Uterus (tissue), 2 donors: Measurements from ENCODE around the gene SNAI1.

Experiments
- CTCF ChIP-seq, 4 experiments: fragments of 200-600 bp in 2 of 4; fragments of 450-650 bp in 2 of 4; sonication (generic) in 2 of 4; IDR thresholded peaks; one replicate each; pipeline ENCODE4 v1.5.1; 2016 to 2019; ENCODE audit warnings: antibody characterized with exemption in 4 of 4, mild to moderate bottlenecking in 2 of 4, moderate library complexity in 1 of 4
- POLR2A ChIP-seq, 2 donors: fragments of 450-650 bp; IDR thresholded peaks; one replicate each; pipeline ENCODE4 v1.6.1; 2016; ENCODE audit warnings: antibody characterized with exemption in 2 of 2, mild to moderate bottlenecking in 1 of 2, moderate library complexity in 1 of 2

- TF ChIP-seq CTCF (IDR thresholded peaks at IDR 0.05) (no peak), POLR2A (IDR thresholded peaks at IDR 0.05) (no peak)
These were observed 20.5 kb downstream of the SNAI1 start for GRCh38 chr20:50003253-50003656.
